Neuronal stem cell (in vitro differentiated cells): ENCODE measurements around the gene TLCD3B.
"Not testable (repeated sequence)": the region's sequence is repeated elsewhere in the genome, so short reads cannot be mapped to it uniquely, and the experiment has no call there.

Experiments used
- DNase-seq: peaks from one replicate; pipeline ENCODE4 v3.0.0-alpha.2; 2013; ENCODE audit warnings: low spot score
- H2AFZ ChIP-seq: one replicate; pipeline ENCODE4 v1.6.1; 2013; ENCODE audit warnings: mild to moderate bottlenecking, low read length, inconsistent platforms
- H2AK5ac ChIP-seq: 2 replicates; pipeline ENCODE4 v1.6.1; 2013; ENCODE audit warnings: low read depth, mild to moderate bottlenecking, inconsistent platforms, low read length, moderate library complexity, mixed read lengths
- H2BK120ac ChIP-seq: 2 replicates; pipeline ENCODE4 v1.6.1; 2013; ENCODE audit warnings: low read depth, mild to moderate bottlenecking, inconsistent platforms, low read length, moderate library complexity, mixed read lengths
- H2BK12ac ChIP-seq: one replicate; pipeline ENCODE4 v1.6.1; 2013; ENCODE audit warnings: low read length, inconsistent platforms
- H2BK15ac ChIP-seq: 2 replicates; pipeline ENCODE4 v1.6.1; 2013; ENCODE audit warnings: mild to moderate bottlenecking, low read length, inconsistent platforms, mixed read lengths
- H2BK5ac ChIP-seq: one replicate; pipeline ENCODE4 v1.6.1; 2013; ENCODE audit warnings: inconsistent platforms, mild to moderate bottlenecking, low read length, moderate library complexity
- H3K14ac ChIP-seq: one replicate; pipeline ENCODE4 v1.6.1; 2013; ENCODE audit warnings: low read length, inconsistent platforms
- H3K18ac ChIP-seq: 2 replicates; pipeline ENCODE4 v1.6.1; 2013; ENCODE audit warnings: low read length, inconsistent platforms
- H3K23ac ChIP-seq: 2 replicates; pipeline ENCODE4 v1.6.1; 2013; ENCODE audit warnings: low read depth, mild to moderate bottlenecking, mixed read lengths, low read length, inconsistent platforms; ENCODE audit not compliant: poor library complexity
- H3K27ac ChIP-seq: replicated peaks from 3 replicates; pipeline ENCODE4 v1.5.1; 2013; ENCODE audit warnings: low read length, inconsistent platforms
- H3K27me3 ChIP-seq, 3 experiments: 2 replicates each; pipeline ENCODE4 v1.6.1; 2013; ENCODE audit warnings: low read length in 3 of 3, mild to moderate bottlenecking in 2 of 3, inconsistent platforms in 1 of 3, low read depth in 1 of 3, mixed read lengths in 1 of 3, moderate library complexity in 1 of 3; ENCODE audit not compliant: control insufficient read depth in 3 of 3, insufficient read depth in 3 of 3
- H3K36me3 ChIP-seq, 2 donors: replicated peaks in 1 of 2; 2 replicates each; pipeline ENCODE4 v1.6.1; 2013; ENCODE audit warnings: low read length in 2 of 2; ENCODE audit not compliant: control insufficient read depth in 2 of 2, insufficient read depth in 2 of 2
- H3K4ac ChIP-seq: 2 replicates; pipeline ENCODE4 v1.6.1; 2013; ENCODE audit warnings: inconsistent platforms, mild to moderate bottlenecking, low read length, moderate library complexity
- H3K4me1 ChIP-seq, 2 donors: 1 replicate in 1 of 2; 2 replicates in 1 of 2; pipeline ENCODE4 v1.6.1; 2013; ENCODE audit warnings: low read length in 2 of 2, low read depth in 1 of 2; ENCODE audit not compliant: control insufficient read depth in 2 of 2, insufficient read depth in 1 of 2
- H3K4me2 ChIP-seq: one replicate; pipeline ENCODE4 v1.6.1; 2013; ENCODE audit warnings: mild to moderate bottlenecking, low read length, inconsistent platforms; ENCODE audit not compliant: insufficient read depth, poor library complexity, severe bottlenecking
- H3K4me3 ChIP-seq, 2 donors: 2 replicates each; pipeline ENCODE4 v1.5.1; 2013; ENCODE audit warnings: low read length in 2 of 2, mild to moderate bottlenecking in 2 of 2, inconsistent platforms in 1 of 2, moderate library complexity in 1 of 2
- H3K79me1 ChIP-seq: one replicate; pipeline ENCODE4 v1.6.1; 2013; ENCODE audit warnings: low read depth, mild to moderate bottlenecking, inconsistent platforms, low read length, moderate library complexity
- H3K9ac ChIP-seq: one replicate; pipeline ENCODE4 v1.6.1; 2013; ENCODE audit warnings: mild to moderate bottlenecking, low read depth, low read length, inconsistent platforms; ENCODE audit not compliant: poor library complexity
- H3K9me3 ChIP-seq, 2 donors: replicated peaks in 1 of 2; 2 replicates each; pipeline versions ENCODE3 to v1.6.1; 2013; ENCODE audit warnings: low read length in 2 of 2, mild to moderate bottlenecking in 2 of 2, inconsistent platforms in 1 of 2, low read depth in 1 of 2, mixed read lengths in 1 of 2, moderate library complexity in 1 of 2; ENCODE audit not compliant: control insufficient read depth in 2 of 2, insufficient read depth in 1 of 2
- H4K8ac ChIP-seq: one replicate; pipeline ENCODE4 v1.6.1; 2013; ENCODE audit warnings: low read depth, mild to moderate bottlenecking, inconsistent platforms, low read length, moderate library complexity
- H4K91ac ChIP-seq: one replicate; pipeline ENCODE4 v1.6.1; 2013; ENCODE audit warnings: low read length, low read depth, mild to moderate bottlenecking, inconsistent platforms; ENCODE audit not compliant: poor library complexity
- WGBS, 2 donors: extraction: QIAGEN DNeasy Blood & Tissue Kit; methylation state at CpG; one replicate each; pipeline ENCODE4 v1.1.7; 2013; ENCODE audit warnings: missing lambda C conversion rate in 2 of 2, mixed read lengths in 1 of 2; ENCODE audit not compliant: insufficient read length in 2 of 2, insufficient replicate concordance in 1 of 2; ENCODE audit errors: extremely low coverage in 2 of 2; 5-methylcytosine and 5-hydroxymethylcytosine counted together

The TLCD3B gene

GRCh38 chr16:30046588-30046987 lies 15.5 kb upstream of the TLCD3B start:
- Histone ChIP-seq H4K8ac (no peak overlapping the region), H2AFZ (no peak overlapping the region), H3K79me1 (peaks cover 4% of the 10 kb centered on the region), H3K27me3 (peaks cover 0 to 4% (median 0%) of the 10 kb centered on the region in 3 experiments), H3K27ac (no peak overlapping the region), H3K4me2 (no peak overlapping the region), H2AK5ac (peak overlapping the region; percentile 52), H2BK120ac (no peak overlapping the region), H3K9ac (no peak overlapping the region), H4K91ac (no peak overlapping the region), H3K14ac (no peak overlapping the region), H3K36me3 (no peaks in the 10 kb centered on the region), H2BK15ac (no peak overlapping the region), H3K18ac (no peak overlapping the region), H2BK5ac (no peak overlapping the region), H3K4me3 (no peak overlapping the region), H2BK12ac (no peak overlapping the region), H3K9me3 (peaks cover 0 to 3% of the 10 kb centered on the region in 2 donors), H3K23ac (no peak overlapping the region), H3K4me1 (peaks cover 2 to 4% of the 10 kb centered on the region in 2 donors), H3K4ac (no peak overlapping the region)
- no peak for DNase-seq
- WGBS, 2 donors: no CpG with 5 or more reads among the region's 1 CpG

- H3K4me2 ChIP-seq: no peak overlapping the region
- no peak overlapping the region for H3K18ac ChIP-seq
- no peak overlapping the region for H4K8ac ChIP-seq
- H2AK5ac ChIP-seq: peak overlapping the region; percentile 18
- H3K4me1 ChIP-seq: peaks cover 2 to 4% of the 10 kb centered on the region in 2 donors
- H3K79me1 ChIP-seq: peaks cover 4% of the 10 kb centered on the region
- H3K4me3 ChIP-seq: no peak overlapping the region
- H2BK15ac ChIP-seq: no peak overlapping the region
- WGBS, 2 donors: no CpG with 5 or more reads among the region's 8 CpGs
- no peak overlapping the region for H3K27ac ChIP-seq
- no peaks in the 10 kb centered on the region for H3K36me3 ChIP-seq
- no peak overlapping the region for H3K9ac ChIP-seq
- H2BK5ac ChIP-seq: no peak overlapping the region
- no peak overlapping the region for H3K4ac ChIP-seq
- H4K91ac ChIP-seq: no peak overlapping the region
- no peak overlapping the region for H2BK120ac ChIP-seq
- H2BK12ac ChIP-seq: no peak overlapping the region
- H3K9me3 ChIP-seq: peaks cover 0 to 3% of the 10 kb centered on the region in 2 donors
- DNase-seq: no peak
- peaks cover 0 to 4% (median 0%) of the 10 kb centered on the region in 3 experiments for H3K27me3 ChIP-seq
- H3K23ac ChIP-seq: no peak overlapping the region
- no peak overlapping the region for H3K14ac ChIP-seq
- no peak overlapping the region for H2AFZ ChIP-seq
Measured at GRCh38 chr16:30046178-30046577, 15.1 kb upstream of the TLCD3B start.

GRCh38 chr16:30041841-30042240 lies 10.8 kb upstream of the TLCD3B start:
- Histone ChIP-seq H4K8ac (no peak overlapping the region), H3K36me3 (no peaks in the 10 kb centered on the region), H2BK12ac (no peak overlapping the region), H3K27me3 (peaks cover 0 to 4% (median 0%) of the 10 kb centered on the region in 3 experiments), H2BK120ac (no peak overlapping the region), H3K79me1 (peaks cover 4% of the 10 kb centered on the region), H3K9ac (no peak overlapping the region), H2AFZ (no peak overlapping the region), H3K4me2 (no peak overlapping the region), H2BK15ac (no peak overlapping the region), H3K27ac (no peak overlapping the region), H3K14ac (no peak overlapping the region), H3K9me3 (peaks cover 0 to 3% of the 10 kb centered on the region in 2 donors), H3K23ac (no peak overlapping the region), H2AK5ac (no peak overlapping the region), H3K4me1 (no peaks in the 10 kb centered on the region), H3K18ac (no peak overlapping the region), H4K91ac (no peak overlapping the region), H3K4ac (no peak overlapping the region), H3K4me3 (no peak overlapping the region), H2BK5ac (no peak overlapping the region)
- no peak for DNase-seq
- no CpG with 5 or more reads among the region's 5 CpGs for WGBS, 2 donors

GRCh38 chr16:30040690-30041089 lies 9.6 kb upstream of the TLCD3B start:
- H3K4me2 ChIP-seq, H2BK120ac ChIP-seq, H3K4me3 ChIP-seq, H3K14ac ChIP-seq, H3K9me3 ChIP-seq, H3K36me3 ChIP-seq, H2AFZ ChIP-seq, H4K91ac ChIP-seq, H3K9ac ChIP-seq, H4K8ac ChIP-seq, H2AK5ac ChIP-seq, H3K27ac ChIP-seq, H3K23ac ChIP-seq, H3K4me1 ChIP-seq, H2BK15ac ChIP-seq, H3K27me3 ChIP-seq, H2BK12ac ChIP-seq, H3K79me1 ChIP-seq, H3K4ac ChIP-seq, H3K18ac ChIP-seq, DNase-seq, H2BK5ac ChIP-seq: not testable (repeated sequence)
- WGBS, 2 donors: no CpG with 5 or more reads among the region's 5 CpGs
